Tibial artery (tissue), 4 donors: Measurements from ENCODE around the gene GJA5.
A peak's percentile ranks its signal among the peaks of the same experiment; 100 is the strongest.

ENCODE experiments used
- DNase-seq, 2 donors: peaks; one replicate each; pipeline ENCODE4 v3.0.0-alpha.2; 2019
- H3K27ac ChIP-seq, 2 donors: fragments of 200-600 bp; sonication (generic) in 1 of 2; 1 replicate in 1 of 2; 2 replicates in 1 of 2; pipeline ENCODE4 v1.5.1; 2018 to 2019; ENCODE audit warnings: mild to moderate bottlenecking in 1 of 2
- H3K27me3 ChIP-seq, 2 donors: fragments of 200-600 bp; sonication (generic) in 1 of 2; one replicate each; pipeline versions ENCODE4 v1.5.1 to v1.6.0; 2016 to 2019
- H3K36me3 ChIP-seq, 3 donors: fragments of 200-600 bp; sonication (generic) in 2 of 3; one replicate each; pipeline ENCODE4 v1.5.1; 2016 to 2019; ENCODE audit warnings: mild to moderate bottlenecking in 2 of 3
- H3K4me1 ChIP-seq, 4 donors: fragments of 200-600 bp; sonication (generic) in 2 of 4; 1 replicate in 3 of 4; 2 replicates in 1 of 4; pipeline ENCODE4 v1.5.1; 2016 to 2019
- H3K4me3 ChIP-seq, 2 donors: fragments of 200-600 bp; sonication (generic) in 1 of 2; 1 replicate in 1 of 2; 2 replicates in 1 of 2; pipeline ENCODE4 v1.5.1; 2018 to 2019; ENCODE audit warnings: mild to moderate bottlenecking in 2 of 2
- H3K9me3 ChIP-seq, 3 donors: fragments of 200-600 bp; sonication (generic) in 1 of 3; one replicate each; pipeline ENCODE4 v1.5.1; 2016 to 2019
- CTCF ChIP-seq, 2 experiments: fragments of 200-600 bp in 1 of 2; fragments of 450-650 bp in 1 of 2; IDR thresholded peaks; one replicate each; pipeline ENCODE4 v1.5.1; 2017 to 2019; ENCODE audit warnings: antibody characterized with exemption in 2 of 2, mild to moderate bottlenecking in 1 of 2, moderate library complexity in 1 of 2
- intact Hi-C: fragments of 100-400 bp; cut with DNase I; formaldehyde crosslinking; loops from one replicate; pipeline ENCODE4 v1.15.0; 2023; ENCODE audit warnings: low total_unique reads

Gene GJA5

GRCh38 chr1:147772570-147772969 is 12.2 kb upstream of the GJA5 start:
- Histone ChIP-seq H3K27ac (peak overlapping the region; percentile 86 to 89), H3K27me3 (no peaks in the 10 kb centered on the region), H3K4me3 (peak overlapping the region; percentile 52 to 57), H3K4me1 (peaks cover 0 to 70% (median 45%) of the 10 kb centered on the region in 4 donors), H3K36me3 (no peaks in the 10 kb centered on the region), H3K9me3 (no peaks in the 10 kb centered on the region)
- no peak for TF ChIP-seq CTCF (IDR thresholded peaks at IDR 0.05)
- no peak for DNase-seq
- intact Hi-C loops: loop anchor here (10.0 kb wide), 1 partner anchor 168 kb away; no protein-coding TSS in a partner anchor

- Histone ChIP-seq H3K4me1 (peaks cover 0 to 73% (median 46%) of the 10 kb centered on the region in 4 donors), H3K27ac (peak overlapping the region; percentile 86 to 89), H3K36me3 (no peaks in the 10 kb centered on the region), H3K27me3 (no peaks in the 10 kb centered on the region), H3K9me3 (no peaks in the 10 kb centered on the region), H3K4me3 (peak overlapping the region; percentile 52 to 57)
- peak; percentile 71 to 94 for DNase-seq
- intact Hi-C loops: loop anchor here (10.0 kb wide), 1 partner anchor 167 kb away; no protein-coding TSS in a partner anchor
- TF ChIP-seq CTCF (IDR thresholded peaks at IDR 0.05): no peak
Observed at GRCh38 chr1:147771226-147772125, 11.1 kb upstream of the GJA5 start.

- Histone ChIP-seq H3K36me3 (peaks cover 0 to 3% (median 0%) of the 10 kb centered on the region in 3 donors), H3K27ac (peak overlapping the region; percentile 86 to 89), H3K4me1 (peaks cover 0 to 90% (median 62%) of the 10 kb centered on the region in 4 donors), H3K4me3 (peak overlapping the region in 1 of 2 donors; percentile 0), H3K27me3 (no peaks in the 10 kb centered on the region), H3K9me3 (no peaks in the 10 kb centered on the region)
- intact Hi-C loops: no loop called here
- TF ChIP-seq CTCF (IDR thresholded peaks at IDR 0.05): no peak
- peak; percentile 66 to 87 for DNase-seq
Observed at GRCh38 chr1:147769106-147769505, 8.7 kb upstream of the GJA5 start.

GRCh38 chr1:147768582-147768981 is 8.2 kb upstream of the GJA5 start:
- peak overlapping the region; percentile 86 to 89 for H3K27ac ChIP-seq
- H3K36me3 ChIP-seq: peaks cover 0 to 5% (median 0%) of the 10 kb centered on the region in 3 donors
- H3K4me3 ChIP-seq: peak overlapping the region in 1 of 2 donors; percentile 0
- intact Hi-C loops: no loop called here
- peaks cover 0 to 90% (median 65%) of the 10 kb centered on the region in 4 donors for H3K4me1 ChIP-seq
- H3K9me3 ChIP-seq: no peaks in the 10 kb centered on the region
- H3K27me3 ChIP-seq: no peaks in the 10 kb centered on the region
- TF ChIP-seq CTCF (IDR thresholded peaks at IDR 0.05): no peak
- DNase-seq: no peak

- H3K9me3 ChIP-seq: no peaks in the 10 kb centered on the region
- H3K4me3 ChIP-seq: no peak overlapping the region
- intact Hi-C loops: no loop called here
- DNase-seq: no peak
- H3K4me1 ChIP-seq: peaks cover 0 to 91% (median 66%) of the 10 kb centered on the region in 4 donors
- H3K36me3 ChIP-seq: peaks cover 0 to 5% (median 0%) of the 10 kb centered on the region in 3 donors
- TF ChIP-seq CTCF (IDR thresholded peaks at IDR 0.05): no peak
- H3K27ac ChIP-seq: peak overlapping the region; percentile 86 to 89
- H3K27me3 ChIP-seq: no peaks in the 10 kb centered on the region
Observed at GRCh38 chr1:147768101-147768500, 7.7 kb upstream of the GJA5 start.
